COLO829 (cell line): ENCODE measurements around the gene SPAG6.

ENCODE experiments used
- DNase-seq: peaks from one replicate; pipeline ENCODE4 v3.0.0; 2012; ENCODE audit warnings: low spot score

SPAG6 gene

GRCh38 chr10:22435650-22436049 lies 90.4 kb downstream of the SPAG6 start:
- no peak for DNase-seq

GRCh38 chr10:22436526-22436892 lies 91.2 kb downstream of the SPAG6 start:
- DNase-seq, result no peak

GRCh38 chr10:22436893-22437619 lies 91.8 kb downstream of the SPAG6 start:
- DNase-seq, result no peak

GRCh38 chr10:22437620-22438588 lies 92.6 kb downstream of the SPAG6 start:
- no peak for DNase-seq

GRCh38 chr10:22438711-22439110 lies 93.4 kb downstream of the SPAG6 start:
- no peak for DNase-seq

- DNase-seq, result no peak
Observed at GRCh38 chr10:22442063-22442462, 96.8 kb downstream of the SPAG6 start.

- no peak for DNase-seq
Observed at GRCh38 chr10:22442468-22442867, 97.2 kb downstream of the SPAG6 start.

GRCh38 chr10:22443175-22443901 lies 98.0 kb downstream of the SPAG6 start:
- no peak for DNase-seq

GRCh38 chr10:22444219-22444788 lies 99.0 kb downstream of the SPAG6 start:
- DNase-seq, result no peak

GRCh38 chr10:22445495-22445894 lies 100.2 kb downstream of the SPAG6 start:
- DNase-seq, result no peak

GRCh38 chr10:22447068-22447467 lies 101.8 kb downstream of the SPAG6 start:
- DNase-seq, result no peak

GRCh38 chr10:22451346-22451745 lies 106.0 kb downstream of the SPAG6 start:
- DNase-seq, result no peak

GRCh38 chr10:22453320-22453719 lies 108.0 kb downstream of the SPAG6 start:
- DNase-seq, result no peak

GRCh38 chr10:22453948-22454591 lies 108.8 kb downstream of the SPAG6 start:
- DNase-seq, result no peak

- no peak for DNase-seq
Observed at GRCh38 chr10:22454634-22455033, 109.3 kb downstream of the SPAG6 start.

GRCh38 chr10:22455068-22455857 lies 110.0 kb downstream of the SPAG6 start:
- DNase-seq, result no peak

GRCh38 chr10:22456486-22456885 lies 111.2 kb downstream of the SPAG6 start:
- DNase-seq, result no peak

GRCh38 chr10:22458272-22459038 lies 113.2 kb downstream of the SPAG6 start:
- DNase-seq, result no peak

- no peak for DNase-seq
Observed at GRCh38 chr10:22459496-22459895, 114.2 kb downstream of the SPAG6 start.

GRCh38 chr10:22460101-22460500 lies 114.8 kb downstream of the SPAG6 start:
- DNase-seq, result no peak
